Measurements from ENCODE around the gene DYNC1I2.

GRCh38 chr2:171692331-171692730 lies 5.1 kb downstream of the DYNC1I2 start:
- TF ChIP-seq CTCF (IDR thresholded peaks at IDR 0.05; ENCODE audit: low read depth, low read length) (no peak), MAX (IDR thresholded peaks at IDR 0.05; ENCODE audit: low read depth, low read length) (no peak)
